Tibial nerve (tissue), 4 donors: ENCODE measurements around the gene DOK5.

ENCODE experiments used
- EP300 ChIP-seq, 2 donors: sonication (generic); formaldehyde crosslinking; IDR thresholded peaks; one replicate each; pipeline ENCODE4 v1.6.1; 2017; ENCODE audit warnings: antibody characterized with exemption in 2 of 2, mild to moderate bottlenecking in 1 of 2
- POLR2A ChIP-seq, 2 donors: fragments of 450-650 bp; IDR thresholded peaks; one replicate each; pipeline ENCODE4 v1.6.1; 2017; ENCODE audit warnings: antibody characterized with exemption in 2 of 2, mild to moderate bottlenecking in 2 of 2, moderate library complexity in 2 of 2
- TF ChIP-seq, protein P1 (sequence below), 5 experiments: fragments of 200-600 bp in 3 of 5; fragments of 450-650 bp in 2 of 5; sonication (generic) in 3 of 5; IDR thresholded peaks; one replicate each; pipeline ENCODE4 v1.5.1; 2016 to 2019; ENCODE audit warnings: antibody characterized with exemption in 5 of 5, mild to moderate bottlenecking in 3 of 5, moderate library complexity in 2 of 5

DNA sequence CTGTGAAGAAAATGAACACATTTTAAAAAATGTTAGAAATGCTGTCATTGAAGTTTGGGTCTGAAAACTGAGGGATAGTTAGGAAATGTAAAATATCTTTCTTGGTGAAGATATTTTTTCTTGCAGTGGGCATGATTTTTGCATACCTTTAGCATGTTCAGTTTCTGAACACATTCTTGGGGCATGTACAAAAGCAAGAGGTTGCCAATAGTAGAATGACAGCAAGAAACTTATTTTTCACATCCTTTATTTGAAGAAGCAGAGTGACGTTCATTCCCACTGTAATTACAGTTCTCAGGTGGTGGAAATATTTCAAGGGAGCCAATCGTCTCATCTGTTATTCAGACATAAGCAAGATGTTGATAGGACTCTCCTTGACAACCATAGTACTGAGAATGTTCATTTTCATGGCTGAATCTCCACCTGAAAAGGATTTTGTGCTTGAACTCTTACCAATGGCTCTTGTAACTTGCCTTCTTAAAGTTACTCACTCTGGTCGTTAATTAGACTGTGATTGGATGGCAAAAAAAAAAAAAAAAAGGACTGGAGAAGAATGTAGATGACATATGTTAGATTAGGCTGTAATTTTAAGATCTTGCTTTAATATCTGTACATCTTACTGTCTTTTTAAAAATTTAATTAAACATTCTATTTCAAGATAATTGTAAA, 74.4 kb downstream of the DOK5 start:
- TF ChIP-seq, protein P1, sequence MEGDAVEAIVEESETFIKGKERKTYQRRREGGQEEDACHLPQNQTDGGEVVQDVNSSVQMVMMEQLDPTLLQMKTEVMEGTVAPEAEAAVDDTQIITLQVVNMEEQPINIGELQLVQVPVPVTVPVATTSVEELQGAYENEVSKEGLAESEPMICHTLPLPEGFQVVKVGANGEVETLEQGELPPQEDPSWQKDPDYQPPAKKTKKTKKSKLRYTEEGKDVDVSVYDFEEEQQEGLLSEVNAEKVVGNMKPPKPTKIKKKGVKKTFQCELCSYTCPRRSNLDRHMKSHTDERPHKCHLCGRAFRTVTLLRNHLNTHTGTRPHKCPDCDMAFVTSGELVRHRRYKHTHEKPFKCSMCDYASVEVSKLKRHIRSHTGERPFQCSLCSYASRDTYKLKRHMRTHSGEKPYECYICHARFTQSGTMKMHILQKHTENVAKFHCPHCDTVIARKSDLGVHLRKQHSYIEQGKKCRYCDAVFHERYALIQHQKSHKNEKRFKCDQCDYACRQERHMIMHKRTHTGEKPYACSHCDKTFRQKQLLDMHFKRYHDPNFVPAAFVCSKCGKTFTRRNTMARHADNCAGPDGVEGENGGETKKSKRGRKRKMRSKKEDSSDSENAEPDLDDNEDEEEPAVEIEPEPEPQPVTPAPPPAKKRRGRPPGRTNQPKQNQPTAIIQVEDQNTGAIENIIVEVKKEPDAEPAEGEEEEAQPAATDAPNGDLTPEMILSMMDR (IDR thresholded peaks at IDR 0.05) = no peak
- TF ChIP-seq POLR2A (IDR thresholded peaks at IDR 0.05) (no peak), EP300 (IDR thresholded peaks at IDR 0.05) (no peak)
